Activated naive CD4-positive, alpha-beta T cell treated with anti-CD3 and anti-CD28 coated beads, Interleukin-2, amount 50 U/mL, for 16 hours (primary cell): ENCODE measurements around the gene TBC1D22A.

Experiments
- DNase-seq: peaks from one replicate; pipeline ENCODE4 v3.0.0-alpha.2; 2020

Gene TBC1D22A

GRCh38 chr22:46842606-46843005 lies 80.2 kb downstream of the TBC1D22A start:
- DNase-seq, result no peak

GRCh38 chr22:46843821-46844255 lies 81.4 kb downstream of the TBC1D22A start:
- DNase-seq, result no peak

GRCh38 chr22:46844606-46845210 lies 82.3 kb downstream of the TBC1D22A start:
- DNase-seq, result no peak

- DNase-seq, result no peak
Measured at GRCh38 chr22:46845296-46846149, 83.1 kb downstream of the TBC1D22A start.

- no peak for DNase-seq
Measured at GRCh38 chr22:46846150-46846831, 83.8 kb downstream of the TBC1D22A start.

GRCh38 chr22:46846832-46847355 lies 84.4 kb downstream of the TBC1D22A start:
- no peak for DNase-seq

GRCh38 chr22:46848197-46848596 lies 85.7 kb downstream of the TBC1D22A start:
- DNase-seq, result no peak

GRCh38 chr22:46849101-46849500 lies 86.7 kb downstream of the TBC1D22A start:
- no peak for DNase-seq

- no peak for DNase-seq
Measured at GRCh38 chr22:46849951-46850350, 87.5 kb downstream of the TBC1D22A start.

- no peak for DNase-seq
Measured at GRCh38 chr22:46851311-46851710, 88.9 kb downstream of the TBC1D22A start.

GRCh38 chr22:46851941-46852340 lies 89.5 kb downstream of the TBC1D22A start:
- no peak for DNase-seq

GRCh38 chr22:46852771-46853170 lies 90.3 kb downstream of the TBC1D22A start:
- no peak for DNase-seq

- no peak for DNase-seq
Measured at GRCh38 chr22:46853191-46853590, 90.7 kb downstream of the TBC1D22A start.

- no peak for DNase-seq
Measured at GRCh38 chr22:46854125-46854870, 91.8 kb downstream of the TBC1D22A start.

GRCh38 chr22:46855681-46856080 lies 93.2 kb downstream of the TBC1D22A start:
- no peak for DNase-seq

GRCh38 chr22:46856661-46857060 lies 94.2 kb downstream of the TBC1D22A start:
- no peak for DNase-seq

GRCh38 chr22:46857142-46857884 lies 94.9 kb downstream of the TBC1D22A start:
- no peak for DNase-seq

GRCh38 chr22:46857885-46858143 lies 95.4 kb downstream of the TBC1D22A start:
- no peak for DNase-seq

- DNase-seq, result no peak
Measured at GRCh38 chr22:46858181-46858771, 95.8 kb downstream of the TBC1D22A start.

- no peak for DNase-seq
Measured at GRCh38 chr22:46860562-46860961, 98.1 kb downstream of the TBC1D22A start.

GRCh38 chr22:46861468-46862367 lies 99.3 kb downstream of the TBC1D22A start:
- no peak for DNase-seq
